ENCODE results near the gene RPS23. TPM values are rescaled to one million over a fixed set of nuclear protein-coding genes. Genes with fewer than 3 reads are reported as not detected.

Gene RPS23
- total RNA-seq, 1 donor from 2014 or later, result 1,103 TPM

GRCh38 chr5:82290908-82291307, 12.8 kb upstream of the RPS23 start:
- Histone ChIP-seq H3K36me3 (no peaks in the 10 kb centered on the region), H3K27ac (replicated peaks) (no peak overlapping the region), H3K4me3 (no peak overlapping the region), H3K4me1 (peaks cover 7% of the 10 kb centered on the region), H3K27me3 (ENCODE audit: low read depth) (no peaks in the 10 kb centered on the region), H3K9me3 (replicated peaks) (no peaks in the 10 kb centered on the region)
- intact Hi-C loops (cut with micrococcal nuclease), result no loop called here
- TF ChIP-seq CTCF (IDR thresholded peaks at IDR 0.05; ENCODE audit: borderline replicate concordance), result no peak
- peak; percentile 23 for DNase-seq

GRCh38 chr5:82290005-82290404, 11.9 kb upstream of the RPS23 start:
- intact Hi-C loops (cut with micrococcal nuclease), result no loop called here
- no peaks in the 10 kb centered on the region for H3K27me3 ChIP-seq (ENCODE audit: low read depth)
- peaks cover 7% of the 10 kb centered on the region for H3K4me1 ChIP-seq
- no peak for TF ChIP-seq CTCF (IDR thresholded peaks at IDR 0.05; ENCODE audit: borderline replicate concordance)
- no peaks in the 10 kb centered on the region for H3K36me3 ChIP-seq
- no peak for DNase-seq
- no peak overlapping the region for H3K27ac ChIP-seq (replicated peaks)
- no peak overlapping the region for H3K4me3 ChIP-seq
- H3K9me3 ChIP-seq (replicated peaks), result no peaks in the 10 kb centered on the region

- Histone ChIP-seq H3K27me3 (ENCODE audit: low read depth) (no peaks in the 10 kb centered on the region), H3K4me1 (peaks cover 7% of the 10 kb centered on the region), H3K27ac (replicated peaks) (no peak overlapping the region), H3K36me3 (no peaks in the 10 kb centered on the region), H3K4me3 (no peak overlapping the region), H3K9me3 (replicated peaks) (no peaks in the 10 kb centered on the region)
- DNase-seq, result no peak
- intact Hi-C loops (cut with micrococcal nuclease), result no loop called here
- no peak for TF ChIP-seq CTCF (IDR thresholded peaks at IDR 0.05; ENCODE audit: borderline replicate concordance)
Measured at GRCh38 chr5:82287625-82288024, 9.5 kb upstream of the RPS23 start.

- H3K36me3 ChIP-seq, result no peaks in the 10 kb centered on the region
- H3K9me3 ChIP-seq (replicated peaks), result no peaks in the 10 kb centered on the region
- peaks cover 3% of the 10 kb centered on the region for H3K4me1 ChIP-seq
- H3K27ac ChIP-seq (replicated peaks), result no peak overlapping the region
- no peak overlapping the region for H3K4me3 ChIP-seq
- TF ChIP-seq CTCF (IDR thresholded peaks at IDR 0.05; ENCODE audit: borderline replicate concordance), result no peak
- no peaks in the 10 kb centered on the region for H3K27me3 ChIP-seq (ENCODE audit: low read depth)
- intact Hi-C loops (cut with micrococcal nuclease), result no loop called here
- DNase-seq, result no peak
Measured at GRCh38 chr5:82285206-82285605, 7.1 kb upstream of the RPS23 start.

- H3K4me3 ChIP-seq, result no peak overlapping the region
- H3K4me1 ChIP-seq, result peaks cover 10% of the 10 kb centered on the region
- H3K36me3 ChIP-seq, result no peaks in the 10 kb centered on the region
- H3K27ac ChIP-seq (replicated peaks), result no peak overlapping the region
- TF ChIP-seq CTCF (IDR thresholded peaks at IDR 0.05; ENCODE audit: borderline replicate concordance), result no peak
- H3K9me3 ChIP-seq (replicated peaks), result no peaks in the 10 kb centered on the region
- intact Hi-C loops (cut with micrococcal nuclease), result no loop called here
- H3K27me3 ChIP-seq (ENCODE audit: low read depth), result no peaks in the 10 kb centered on the region
- no peak for DNase-seq
Measured at GRCh38 chr5:82283893-82284292, 5.7 kb upstream of the RPS23 start.
